Subcutaneous abdominal adipose tissue (tissue), 5 donors: ENCODE data around the gene C11orf42.
A peak's percentile ranks its signal among the peaks of the same experiment; 100 is the strongest.

ENCODE experiments used
- H3K27ac ChIP-seq: one replicate; pipeline ENCODE4 v1.7.0; 2013; ENCODE audit warnings: low read depth, mild to moderate bottlenecking, inconsistent platforms, low read length, moderate library complexity
- H3K27me3 ChIP-seq, 5 donors: one replicate each; pipeline ENCODE4 v1.7.0; 2013; ENCODE audit warnings: low read length in 5 of 5, inconsistent platforms in 1 of 5; ENCODE audit not compliant: control insufficient read depth in 5 of 5, insufficient read depth in 4 of 5
- H3K36me3 ChIP-seq, 5 donors: one replicate each; pipeline ENCODE4 v1.7.0; 2013; ENCODE audit warnings: low read length in 5 of 5; ENCODE audit not compliant: control insufficient read depth in 5 of 5, insufficient read depth in 5 of 5
- H3K4me1 ChIP-seq, 5 donors: one replicate each; pipeline ENCODE4 v1.7.0; 2013; ENCODE audit warnings: low read length in 5 of 5, mild to moderate bottlenecking in 3 of 5, moderate library complexity in 1 of 5; ENCODE audit not compliant: control insufficient read depth in 5 of 5, insufficient read depth in 5 of 5
- H3K4me3 ChIP-seq, 5 donors: one replicate each; pipeline ENCODE4 v1.7.0; 2013; ENCODE audit warnings: low read length in 5 of 5, low read depth in 1 of 5
- H3K9ac ChIP-seq, 5 donors: one replicate each; pipeline ENCODE4 v1.7.0; 2013; ENCODE audit warnings: low read length in 5 of 5, mild to moderate bottlenecking in 4 of 5, moderate library complexity in 3 of 5
- H3K9me3 ChIP-seq, 5 donors: one replicate each; pipeline ENCODE4 v1.7.0; 2013; ENCODE audit warnings: low read length in 5 of 5; ENCODE audit not compliant: control insufficient read depth in 5 of 5
- donor health status: healthy.
- donor health status: healthy.
- donor health status: healthy.
- donor health status: healthy.
- donor health status: healthy.

C11orf42 gene

GRCh38 chr11:6249770-6250555, 44.6 kb downstream of the C11orf42 start:
- peak overlapping the region; percentile 23 for H3K27ac ChIP-seq
- H3K4me1 ChIP-seq, result peaks cover 2 to 34% (median 9%) of the 10 kb centered on the region in 5 donors
- H3K9me3 ChIP-seq, result no peaks in the 10 kb centered on the region
- no peak overlapping the region for H3K9ac ChIP-seq
- H3K27me3 ChIP-seq, result peaks cover 0 to 5% (median 0%) of the 10 kb centered on the region in 5 donors
- H3K36me3 ChIP-seq, result no peaks in the 10 kb centered on the region
- H3K4me3 ChIP-seq, result no peak overlapping the region

DNA sequence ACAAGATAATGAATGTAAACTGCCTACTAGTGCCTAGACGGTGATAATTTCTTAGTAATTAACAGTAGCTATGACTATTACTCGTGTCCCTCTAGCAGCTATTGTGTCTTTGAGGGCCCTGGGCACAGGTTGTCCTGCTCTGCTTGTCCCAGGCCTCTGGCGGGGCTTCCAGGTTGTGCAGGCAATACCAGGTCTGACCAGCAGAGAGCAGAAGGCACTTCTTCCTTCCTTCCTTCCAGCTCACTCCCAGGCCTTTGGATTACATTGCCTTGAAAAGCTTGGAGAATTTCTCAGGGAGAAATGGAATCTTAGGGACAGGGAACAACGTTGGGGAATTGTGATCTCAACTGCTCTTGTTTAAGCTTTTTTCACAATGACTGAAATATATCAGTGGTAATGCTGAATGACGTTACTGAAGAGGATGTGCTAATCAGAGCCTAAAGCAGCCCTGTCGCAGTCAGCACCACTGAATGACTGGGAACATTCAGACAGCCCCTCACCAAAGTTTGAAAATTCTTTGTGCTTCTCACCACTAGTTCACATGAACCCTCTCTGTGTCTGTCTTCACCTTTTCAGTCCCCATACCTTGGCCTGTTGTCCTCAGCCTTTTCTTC, 45.9 kb downstream of the C11orf42 start:
- H3K4me3 ChIP-seq, result no peak overlapping the region
- H3K4me1 ChIP-seq, result peaks cover 2 to 34% (median 9%) of the 10 kb centered on the region in 5 donors
- peaks cover 0 to 5% (median 0%) of the 10 kb centered on the region in 5 donors for H3K27me3 ChIP-seq
- H3K36me3 ChIP-seq, result no peaks in the 10 kb centered on the region
- no peak overlapping the region for H3K9ac ChIP-seq
- H3K9me3 ChIP-seq, result no peaks in the 10 kb centered on the region
- H3K27ac ChIP-seq, result no peak overlapping the region

GRCh38 chr11:6251990-6252473, 46.7 kb downstream of the C11orf42 start:
- peak overlapping the region in 1 of 5 donors; percentile 29 for H3K4me3 ChIP-seq
- no peak overlapping the region for H3K9ac ChIP-seq
- H3K36me3 ChIP-seq, result no peaks in the 10 kb centered on the region
- no peak overlapping the region for H3K27ac ChIP-seq
- peaks cover 2 to 34% (median 9%) of the 10 kb centered on the region in 5 donors for H3K4me1 ChIP-seq
- H3K9me3 ChIP-seq, result no peaks in the 10 kb centered on the region
- H3K27me3 ChIP-seq, result peaks cover 0 to 7% (median 0%) of the 10 kb centered on the region in 5 donors

DNA sequence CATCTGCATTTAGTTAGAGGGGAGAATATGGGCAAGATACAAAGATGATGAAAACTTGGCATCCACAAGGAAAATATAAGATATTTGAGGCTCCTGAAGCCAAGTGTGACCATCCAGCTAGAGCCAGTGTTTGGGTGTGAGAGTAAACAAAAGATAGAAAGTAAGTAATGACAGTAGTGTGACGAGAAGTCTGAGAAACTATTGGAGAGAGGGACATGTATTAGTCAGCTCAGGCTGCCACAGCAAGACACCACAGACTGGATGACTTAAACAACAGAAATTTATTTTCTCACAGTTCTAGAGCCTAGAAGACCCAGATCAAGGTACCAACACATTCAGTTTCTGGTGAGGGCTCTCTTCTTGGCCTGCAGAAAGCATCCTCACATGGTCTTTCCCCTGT, 47.8 kb downstream of the C11orf42 start:
- peaks cover 5 to 18% (median 11%) of the 10 kb centered on the region in 5 donors for H3K27me3 ChIP-seq
- no peak overlapping the region for H3K9ac ChIP-seq
- peaks cover 2 to 31% (median 7%) of the 10 kb centered on the region in 5 donors for H3K4me1 ChIP-seq
- no peaks in the 10 kb centered on the region for H3K36me3 ChIP-seq
- no peaks in the 10 kb centered on the region for H3K9me3 ChIP-seq
- no peak overlapping the region for H3K27ac ChIP-seq
- no peak overlapping the region for H3K4me3 ChIP-seq

DNA sequence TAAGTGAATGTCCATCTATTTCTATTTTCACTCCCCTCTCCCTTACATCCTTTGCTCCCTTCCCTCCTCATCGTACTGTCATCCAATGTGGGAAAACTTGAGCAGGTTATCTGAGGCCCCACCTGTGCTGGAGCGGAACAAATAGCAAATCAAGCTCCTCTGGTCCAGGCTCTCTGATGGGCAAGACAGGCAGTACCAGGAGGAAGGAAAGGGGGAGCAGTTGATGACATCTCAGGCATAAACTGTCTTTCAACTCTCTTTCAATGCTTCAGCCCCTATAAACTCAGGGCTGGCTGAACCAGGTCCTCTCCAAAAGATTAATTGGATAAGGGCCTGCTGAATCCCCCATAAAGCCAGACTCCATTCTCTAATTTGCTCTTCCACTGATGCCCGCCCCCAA, 52.8 kb downstream of the C11orf42 start:
- Histone ChIP-seq H3K9ac (no peak overlapping the region), H3K4me1 (peaks cover 0 to 17% (median 12%) of the 10 kb centered on the region in 5 donors), H3K27ac (no peak overlapping the region), H3K27me3 (peaks cover 20 to 46% (median 26%) of the 10 kb centered on the region in 5 donors), H3K36me3 (no peaks in the 10 kb centered on the region), H3K4me3 (no peak overlapping the region), H3K9me3 (no peaks in the 10 kb centered on the region)

GRCh38 chr11:6258571-6259081, 53.3 kb downstream of the C11orf42 start:
- H3K9ac ChIP-seq, result no peak overlapping the region

GRCh38 chr11:6260207-6260726, 54.9 kb downstream of the C11orf42 start:
- Histone ChIP-seq H3K4me3 (no peak overlapping the region), H3K4me1 (peaks cover 0 to 17% (median 12%) of the 10 kb centered on the region in 5 donors), H3K36me3 (no peaks in the 10 kb centered on the region), H3K27me3 (peaks cover 20 to 43% (median 29%) of the 10 kb centered on the region in 5 donors), H3K27ac (no peak overlapping the region), H3K9ac (no peak overlapping the region), H3K9me3 (no peaks in the 10 kb centered on the region)

More at GRCh38 chr11:6258571-6259081, 53.3 kb downstream of the C11orf42 start:
- no peaks in the 10 kb centered on the region for H3K9me3 ChIP-seq
- H3K27me3 ChIP-seq, result peaks cover 20 to 46% (median 26%) of the 10 kb centered on the region in 5 donors
- H3K36me3 ChIP-seq, result no peaks in the 10 kb centered on the region
- H3K4me1 ChIP-seq, result peaks cover 0 to 17% (median 12%) of the 10 kb centered on the region in 5 donors
- no peak overlapping the region for H3K27ac ChIP-seq
- peak overlapping the region in 4 of 5 donors; percentile 20 to 59 (median 54) for H3K4me3 ChIP-seq
